ENCODE data around the gene ABHD2.

GRCh38 chr15:89131731-89132130, 43.5 kb downstream of the ABHD2 start:
- TF ChIP-seq CREB1 (CRISPR knock-in tag; IDR thresholded peaks at IDR 0.05; ENCODE audit: low read depth) = no peak
- TF ChIP-seq CTCF (conservative IDR thresholded peaks at IDR 0.05; ENCODE audit: low read depth in 2 of 2) = no peak
- TF ChIP-seq EZH2phosphoT487 (IDR thresholded peaks at IDR 0.05; ENCODE audit: unreplicated experiment) = no peak
- no peak for TF ChIP-seq EZH2 (IDR thresholded peaks at IDR 0.05; ENCODE audit: low read depth, unreplicated experiment)
- no peak for TF ChIP-seq STAT1 (IDR thresholded peaks at IDR 0.05; ENCODE audit: unreplicated experiment)
- TF ChIP-seq JUNB (IDR thresholded peaks at IDR 0.05; ENCODE audit: unreplicated experiment) = no peak
- no peak for TF ChIP-seq POLR2AphosphoS5 (IDR thresholded peaks at IDR 0.05; ENCODE audit: low read depth)
- TF ChIP-seq REST (IDR thresholded peaks at IDR 0.05; ENCODE audit: unreplicated experiment) = no peak
- TF ChIP-seq, protein P1, sequence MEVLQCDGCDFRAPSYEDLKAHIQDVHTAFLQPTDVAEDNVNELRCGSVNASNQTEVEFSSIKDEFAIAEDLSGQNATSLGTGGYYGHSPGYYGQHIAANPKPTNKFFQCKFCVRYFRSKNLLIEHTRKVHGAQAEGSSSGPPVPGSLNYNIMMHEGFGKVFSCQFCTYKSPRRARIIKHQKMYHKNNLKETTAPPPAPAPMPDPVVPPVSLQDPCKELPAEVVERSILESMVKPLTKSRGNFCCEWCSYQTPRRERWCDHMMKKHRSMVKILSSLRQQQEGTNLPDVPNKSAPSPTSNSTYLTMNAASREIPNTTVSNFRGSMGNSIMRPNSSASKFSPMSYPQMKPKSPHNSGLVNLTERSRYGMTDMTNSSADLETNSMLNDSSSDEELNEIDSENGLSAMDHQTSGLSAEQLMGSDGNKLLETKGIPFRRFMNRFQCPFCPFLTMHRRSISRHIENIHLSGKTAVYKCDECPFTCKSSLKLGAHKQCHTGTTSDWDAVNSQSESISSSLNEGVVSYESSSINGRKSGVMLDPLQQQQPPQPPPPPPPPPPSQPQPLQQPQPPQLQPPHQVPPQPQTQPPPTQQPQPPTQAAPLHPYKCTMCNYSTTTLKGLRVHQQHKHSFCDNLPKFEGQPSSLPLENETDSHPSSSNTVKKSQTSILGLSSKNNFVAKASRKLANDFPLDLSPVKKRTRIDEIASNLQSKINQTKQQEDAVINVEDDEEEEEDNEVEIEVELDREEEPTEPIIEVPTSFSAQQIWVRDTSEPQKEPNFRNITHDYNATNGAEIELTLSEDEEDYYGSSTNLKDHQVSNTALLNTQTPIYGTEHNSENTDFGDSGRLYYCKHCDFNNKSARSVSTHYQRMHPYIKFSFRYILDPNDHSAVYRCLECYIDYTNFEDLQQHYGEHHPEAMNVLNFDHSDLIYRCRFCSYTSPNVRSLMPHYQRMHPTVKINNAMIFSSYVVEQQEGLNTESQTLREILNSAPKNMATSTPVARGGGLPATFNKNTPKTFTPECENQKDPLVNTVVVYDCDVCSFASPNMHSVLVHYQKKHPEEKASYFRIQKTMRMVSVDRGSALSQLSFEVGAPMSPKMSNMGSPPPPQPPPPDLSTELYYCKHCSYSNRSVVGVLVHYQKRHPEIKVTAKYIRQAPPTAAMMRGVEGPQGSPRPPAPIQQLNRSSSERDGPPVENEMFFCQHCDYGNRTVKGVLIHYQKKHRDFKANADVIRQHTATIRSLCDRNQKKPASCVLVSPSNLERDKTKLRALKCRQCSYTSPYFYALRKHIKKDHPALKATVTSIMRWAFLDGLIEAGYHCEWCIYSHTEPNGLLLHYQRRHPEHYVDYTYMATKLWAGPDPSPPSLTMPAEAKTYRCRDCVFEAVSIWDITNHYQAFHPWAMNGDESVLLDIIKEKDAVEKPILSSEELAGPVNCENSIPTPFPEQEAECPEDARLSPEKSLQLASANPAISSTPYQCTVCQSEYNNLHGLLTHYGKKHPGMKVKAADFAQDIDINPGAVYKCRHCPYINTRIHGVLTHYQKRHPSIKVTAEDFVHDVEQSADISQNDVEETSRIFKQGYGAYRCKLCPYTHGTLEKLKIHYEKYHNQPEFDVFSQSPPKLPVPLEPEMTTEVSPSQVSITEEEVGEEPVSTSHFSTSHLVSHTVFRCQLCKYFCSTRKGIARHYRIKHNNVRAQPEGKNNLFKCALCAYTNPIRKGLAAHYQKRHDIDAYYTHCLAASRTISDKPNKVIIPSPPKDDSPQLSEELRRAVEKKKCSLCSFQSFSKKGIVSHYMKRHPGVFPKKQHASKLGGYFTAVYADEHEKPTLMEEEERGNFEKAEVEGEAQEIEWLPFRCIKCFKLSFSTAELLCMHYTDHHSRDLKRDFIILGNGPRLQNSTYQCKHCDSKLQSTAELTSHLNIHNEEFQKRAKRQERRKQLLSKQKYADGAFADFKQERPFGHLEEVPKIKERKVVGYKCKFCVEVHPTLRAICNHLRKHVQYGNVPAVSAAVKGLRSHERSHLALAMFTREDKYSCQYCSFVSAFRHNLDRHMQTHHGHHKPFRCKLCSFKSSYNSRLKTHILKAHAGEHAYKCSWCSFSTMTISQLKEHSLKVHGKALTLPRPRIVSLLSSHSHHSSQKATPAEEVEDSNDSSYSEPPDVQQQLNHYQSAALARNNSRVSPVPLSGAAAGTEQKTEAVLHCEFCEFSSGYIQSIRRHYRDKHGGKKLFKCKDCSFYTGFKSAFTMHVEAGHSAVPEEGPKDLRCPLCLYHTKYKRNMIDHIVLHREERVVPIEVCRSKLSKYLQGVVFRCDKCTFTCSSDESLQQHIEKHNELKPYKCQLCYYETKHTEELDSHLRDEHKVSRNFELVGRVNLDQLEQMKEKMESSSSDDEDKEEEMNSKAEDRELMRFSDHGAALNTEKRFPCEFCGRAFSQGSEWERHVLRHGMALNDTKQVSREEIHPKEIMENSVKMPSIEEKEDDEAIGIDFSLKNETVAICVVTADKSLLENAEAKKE (CRISPR knock-in tag; IDR thresholded peaks at IDR 0.05) = no peak
- no peak for TF ChIP-seq ETS1 (IDR thresholded peaks at IDR 0.05)

All from GM23338 (cell line).